IgD-negative memory B cell (primary cell): ENCODE results near the gene PPP2R3B. TPM values are rescaled to one million over a fixed set of nuclear protein-coding genes. Genes with fewer than 3 reads are reported as not detected.

Experiments used
- H3K27ac Mint-ChIP-seq, 3 donors: one replicate each; pipeline ENCODE4 v1.8.0; 2020 to 2022; ENCODE audit warnings: mild to moderate bottlenecking in 3 of 3, mixed read lengths in 3 of 3, moderate library complexity in 1 of 3
- H3K27me3 Mint-ChIP-seq: one replicate; pipeline ENCODE4 v1.8.0; 2021; ENCODE audit warnings: mixed read lengths
- H3K36me3 Mint-ChIP-seq: one replicate; pipeline ENCODE4 v1.8.0; 2020; ENCODE audit warnings: mild to moderate bottlenecking, mixed read lengths
- H3K4me1 Mint-ChIP-seq, 3 donors: one replicate each; pipeline ENCODE4 v1.8.0; 2020 to 2022; ENCODE audit warnings: mixed read lengths in 3 of 3, mild to moderate bottlenecking in 1 of 3
- H3K4me3 Mint-ChIP-seq, 4 donors: one replicate each; pipeline ENCODE4 v1.8.0; 2020 to 2022; ENCODE audit warnings: mild to moderate bottlenecking in 4 of 4, mixed read lengths in 4 of 4, moderate library complexity in 3 of 4
- H3K9me3 Mint-ChIP-seq, 3 donors: one replicate each; pipeline ENCODE4 v1.8.0; 2020 to 2021; ENCODE audit warnings: mixed read lengths in 3 of 3, mild to moderate bottlenecking in 1 of 3
- polyA plus RNA-seq: library from polyadenylated mRNA; unstranded; fragments of 300-500 nt; fragmentation: Illumina TruSeq; gene quantifications from one replicate; pipeline ENCODE4 v1.2.3, GENCODE V29; 2021

Gene PPP2R3B
- polyA plus RNA-seq, 1 donor from 2014 or later: 9.2 TPM

- no peaks in the 10 kb centered on the region for H3K9me3 Mint-ChIP-seq
- peaks cover 13 to 15% (median 14%) of the 10 kb centered on the region in 3 donors for H3K4me1 Mint-ChIP-seq
- no peaks in the 10 kb centered on the region for H3K27me3 Mint-ChIP-seq
- no peaks in the 10 kb centered on the region for H3K36me3 Mint-ChIP-seq
- H3K4me3 Mint-ChIP-seq: peak overlapping the region; percentile 68 to 94 (median 90)
- H3K27ac Mint-ChIP-seq: peak overlapping the region in 2 of 3 donors; percentile 71 to 83
Measured at GRCh38 chrX:319579-320125, 67.1 kb downstream of the PPP2R3B start.

- peak within 1 kb of the TSS; percentile 93 to 97 (median 94) for H3K4me3 Mint-ChIP-seq
- H3K27me3 Mint-ChIP-seq: no peaks in the 10 kb centered on the region
- peak within 1 kb of the TSS; percentile 99 to 100 (median 100) for H3K27ac Mint-ChIP-seq
- H3K9me3 Mint-ChIP-seq: no peaks in the 10 kb centered on the region
- H3K36me3 Mint-ChIP-seq: no peaks in the 10 kb centered on the region
- peaks cover 13 to 15% (median 14%) of the 10 kb centered on the region in 3 donors for H3K4me1 Mint-ChIP-seq
Measured at GRCh38 chrX:318739-319578, 67.7 kb downstream of the PPP2R3B start, which contains the start of gene GTPBP6. Gene GTPBP6 (minus strand): TSS chrX:318796. CDS start chrX:318787, 9 bp downstream.

- peak overlapping the region; percentile 93 to 97 (median 94) for H3K4me3 Mint-ChIP-seq
- no peaks in the 10 kb centered on the region for H3K9me3 Mint-ChIP-seq
- H3K4me1 Mint-ChIP-seq: peaks cover 10 to 13% (median 11%) of the 10 kb centered on the region in 3 donors
- H3K36me3 Mint-ChIP-seq: peaks cover 4% of the 10 kb centered on the region
- no peaks in the 10 kb centered on the region for H3K27me3 Mint-ChIP-seq
- H3K27ac Mint-ChIP-seq: peak overlapping the region; percentile 99 to 100 (median 100)
Measured at GRCh38 chrX:318068-318738, 68.5 kb downstream of the PPP2R3B start.

- Mint-ChIP-seq H3K27ac (peak overlapping the region; percentile 99 to 100 (median 100)), H3K27me3 (no peaks in the 10 kb centered on the region), H3K9me3 (no peaks in the 10 kb centered on the region), H3K4me1 (peaks cover 6 to 9% (median 7%) of the 10 kb centered on the region in 3 donors), H3K36me3 (peaks cover 4% of the 10 kb centered on the region), H3K4me3 (peak overlapping the region; percentile 93 to 97 (median 94))
Measured at GRCh38 chrX:317424-318067, 69.2 kb downstream of the PPP2R3B start.

GRCh38 chrX:316351-317325, 70.1 kb downstream of the PPP2R3B start:
- Mint-ChIP-seq H3K36me3 (peaks cover 7% of the 10 kb centered on the region), H3K9me3 (no peaks in the 10 kb centered on the region), H3K4me1 (peaks cover 4 to 9% (median 7%) of the 10 kb centered on the region in 3 donors), H3K27ac (peak overlapping the region in 1 of 3 donors; percentile 67), H3K27me3 (no peaks in the 10 kb centered on the region), H3K4me3 (peak overlapping the region in 3 of 4 donors; percentile 12 to 71 (median 23))

GRCh38 chrX:314781-315595, 71.7 kb downstream of the PPP2R3B start:
- H3K27me3 Mint-ChIP-seq: no peaks in the 10 kb centered on the region
- peaks cover 7% of the 10 kb centered on the region for H3K36me3 Mint-ChIP-seq

GRCh38 chrX:314049-314448, 72.7 kb downstream of the PPP2R3B start:
- Mint-ChIP-seq H3K4me1 (peaks cover 0 to 5% (median 2%) of the 10 kb centered on the region in 3 donors), H3K9me3 (no peaks in the 10 kb centered on the region), H3K36me3 (peaks cover 7% of the 10 kb centered on the region), H3K27ac (no peak overlapping the region), H3K4me3 (no peak overlapping the region), H3K27me3 (no peaks in the 10 kb centered on the region)

More at GRCh38 chrX:314781-315595, 71.7 kb downstream of the PPP2R3B start:
- H3K4me1 Mint-ChIP-seq: peaks cover under 1 to 5% (median 2%) of the 10 kb centered on the region in 3 donors
- H3K9me3 Mint-ChIP-seq: no peaks in the 10 kb centered on the region
- no peak overlapping the region for H3K27ac Mint-ChIP-seq
- H3K4me3 Mint-ChIP-seq: no peak overlapping the region

DNA sequence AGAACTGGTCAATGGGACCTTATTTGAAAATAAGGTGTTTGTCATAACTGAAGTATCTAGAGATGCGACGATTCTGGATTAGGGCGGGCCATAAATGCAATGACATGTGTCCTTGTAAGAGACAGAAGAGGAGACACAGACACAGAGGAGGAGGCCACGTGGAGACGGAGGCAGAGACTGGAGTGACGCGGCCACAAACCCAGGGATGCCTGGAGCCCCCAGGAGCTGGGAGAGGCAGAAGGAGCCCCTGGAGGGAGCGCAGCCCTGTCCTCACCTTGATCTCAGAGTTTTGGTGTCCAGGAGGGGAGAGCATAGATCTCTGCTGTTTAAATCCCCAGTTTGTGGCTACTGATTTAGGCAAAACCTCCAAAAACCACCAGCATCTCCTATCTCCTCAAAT, 73.2 kb downstream of the PPP2R3B start:
- H3K4me1 Mint-ChIP-seq: peaks cover 0 to 5% (median 2%) of the 10 kb centered on the region in 3 donors
- H3K4me3 Mint-ChIP-seq: peak overlapping the region in 1 of 4 donors; percentile 20
- no peaks in the 10 kb centered on the region for H3K9me3 Mint-ChIP-seq
- peak overlapping the region in 1 of 3 donors; percentile 60 for H3K27ac Mint-ChIP-seq
- no peaks in the 10 kb centered on the region for H3K27me3 Mint-ChIP-seq
- H3K36me3 Mint-ChIP-seq: peaks cover 7% of the 10 kb centered on the region

DNA sequence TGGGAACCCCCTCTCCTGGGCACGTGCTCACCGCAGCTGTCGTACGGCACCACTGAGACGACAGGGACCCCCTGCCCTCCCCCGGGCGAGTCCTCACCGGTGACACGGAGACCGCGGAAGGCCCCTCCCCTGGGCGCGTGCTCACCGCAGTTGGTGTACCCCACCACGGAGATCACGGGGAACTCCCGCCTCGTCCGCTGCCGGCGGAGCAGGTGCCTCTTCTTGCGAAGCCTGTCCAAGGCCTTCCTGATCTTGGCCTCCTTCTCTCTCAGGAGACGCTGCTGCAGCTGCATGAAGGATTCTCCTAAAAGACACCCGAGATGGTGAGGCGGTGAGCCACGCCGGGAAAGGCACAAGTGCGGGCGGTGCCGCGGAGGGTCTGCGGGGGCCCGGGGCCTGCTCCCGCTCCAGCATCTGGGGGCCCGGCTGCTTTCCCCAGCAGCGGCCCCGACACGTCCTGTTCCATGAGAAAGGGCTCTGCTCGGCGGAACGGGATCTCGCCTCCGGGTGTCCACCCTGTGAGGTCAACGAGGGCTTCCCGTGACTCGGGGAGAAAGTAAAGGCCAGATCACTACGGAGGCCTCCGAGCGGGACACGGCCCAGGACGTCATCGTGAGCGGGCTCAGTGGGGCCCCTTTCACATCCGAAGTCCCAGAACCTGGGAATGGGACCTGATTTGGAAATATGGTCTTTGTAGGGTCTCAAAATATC, 73.9 kb downstream of the PPP2R3B start:
- H3K27me3 Mint-ChIP-seq: no peaks in the 10 kb centered on the region
- peak overlapping the region in 1 of 4 donors; percentile 55 for H3K4me3 Mint-ChIP-seq
- peaks cover 11% of the 10 kb centered on the region for H3K36me3 Mint-ChIP-seq
- peak overlapping the region in 1 of 3 donors; percentile 60 for H3K27ac Mint-ChIP-seq
- H3K4me1 Mint-ChIP-seq: peaks cover 0 to under 1% (median under 1%) of the 10 kb centered on the region in 3 donors
- no peaks in the 10 kb centered on the region for H3K9me3 Mint-ChIP-seq

- H3K4me1 Mint-ChIP-seq: no peaks in the 10 kb centered on the region
- H3K27me3 Mint-ChIP-seq: no peaks in the 10 kb centered on the region
- no peak overlapping the region for H3K27ac Mint-ChIP-seq
- no peak overlapping the region for H3K4me3 Mint-ChIP-seq
- H3K9me3 Mint-ChIP-seq: no peaks in the 10 kb centered on the region
- H3K36me3 Mint-ChIP-seq: peaks cover 14% of the 10 kb centered on the region
Measured at GRCh38 chrX:311156-312129, 75.3 kb downstream of the PPP2R3B start.

DNA sequence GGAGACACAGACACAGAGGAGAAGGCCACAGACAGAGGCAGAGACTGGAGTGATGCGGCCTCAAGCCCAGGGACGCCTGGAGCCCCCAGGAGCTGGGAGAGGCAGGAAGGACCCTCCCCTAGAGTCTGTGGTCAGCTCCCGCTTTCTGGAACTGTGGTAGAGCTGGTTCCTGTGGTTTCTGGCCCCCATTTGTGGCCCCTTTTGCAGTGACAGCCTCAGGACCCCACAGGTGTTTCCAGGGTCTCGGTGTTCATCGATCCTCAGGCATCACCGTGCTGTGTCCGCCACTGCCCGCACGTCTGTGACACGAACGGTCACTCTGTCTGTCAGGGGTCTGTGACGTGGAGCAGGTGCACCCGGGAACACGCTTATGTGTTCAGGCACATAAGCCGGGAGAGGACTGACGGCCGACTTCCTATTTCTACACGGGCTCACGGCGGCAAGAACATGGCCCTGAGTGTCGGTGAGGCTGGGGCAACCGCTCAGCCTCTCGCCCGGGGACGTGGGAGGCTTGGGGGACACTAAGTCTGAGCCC, 76.0 kb downstream of the PPP2R3B start:
- Mint-ChIP-seq H3K27ac (no peak overlapping the region), H3K4me3 (no peak overlapping the region), H3K4me1 (no peaks in the 10 kb centered on the region), H3K27me3 (no peaks in the 10 kb centered on the region), H3K9me3 (no peaks in the 10 kb centered on the region), H3K36me3 (peaks cover 16% of the 10 kb centered on the region)
